HG03039 (cell line): Measurements from ENCODE around the gene SPPL3.
"Not testable (repeated sequence)": the region's sequence is repeated elsewhere in the genome, so short reads cannot be mapped to it uniquely, and the experiment has no call there.

Experiments
- ATAC-seq: cut with Tn5 transposase; IDR thresholded peaks from one replicate; pipeline ENCODE4 v1.9.1; 2021; ENCODE audit warnings: mild to moderate bottlenecking, moderate library complexity; ENCODE audit not compliant: unreplicated experiment

SPPL3 gene

DNA sequence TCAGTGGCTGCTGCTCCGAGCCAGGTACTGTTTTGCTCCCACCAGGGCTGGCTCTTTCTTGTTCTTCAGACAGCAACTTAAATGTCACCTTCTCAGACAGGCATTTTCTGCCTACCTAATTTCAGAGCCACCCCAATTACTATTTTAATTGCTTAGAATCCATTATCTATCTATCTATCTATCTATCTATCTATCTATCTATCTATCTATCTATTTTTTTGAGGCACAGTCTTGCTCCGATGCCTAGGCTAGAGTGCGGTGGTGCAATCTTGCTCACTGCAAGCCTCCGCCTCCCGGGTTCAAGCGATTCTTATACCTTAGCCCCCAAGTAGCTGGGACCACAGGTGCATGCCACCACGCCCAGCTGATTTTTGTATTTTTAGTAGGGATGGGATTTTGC lies 58.5 kb downstream of the SPPL3 start:
- no peak for ATAC-seq

DNA sequence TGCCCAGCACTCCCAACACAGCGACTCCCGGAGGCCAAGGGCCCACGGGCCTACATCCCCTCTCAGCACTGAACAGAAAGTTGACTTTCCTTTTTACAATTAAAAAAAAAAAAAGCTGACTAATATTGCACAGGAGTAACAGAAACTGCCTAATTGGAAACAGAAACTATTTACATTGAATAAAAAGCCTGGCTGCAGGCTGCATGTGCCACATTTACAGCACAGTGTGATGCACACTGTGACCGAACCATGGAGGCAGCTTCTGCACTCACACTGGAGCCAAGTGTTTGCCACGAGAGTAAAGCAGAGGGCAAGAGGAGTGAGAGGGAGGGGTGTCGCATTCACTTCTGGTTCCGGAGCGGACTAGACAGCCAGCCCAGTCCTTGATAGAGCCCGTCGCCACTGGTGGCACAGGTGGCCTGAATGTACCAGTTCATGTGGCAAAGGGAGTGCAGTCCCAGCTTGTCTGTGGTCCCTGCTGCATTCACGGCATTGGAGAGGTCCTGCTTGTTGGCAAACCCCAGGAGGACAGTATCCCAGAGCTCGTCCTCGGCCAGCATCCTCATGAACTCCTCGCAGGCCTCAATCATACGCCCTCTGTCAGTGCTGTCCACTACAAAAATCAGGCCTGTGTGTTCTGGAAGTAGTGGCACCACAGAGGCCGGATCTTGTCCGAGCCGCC lies 59.2 kb downstream of the SPPL3 start:
- ATAC-seq = no peak

DNA sequence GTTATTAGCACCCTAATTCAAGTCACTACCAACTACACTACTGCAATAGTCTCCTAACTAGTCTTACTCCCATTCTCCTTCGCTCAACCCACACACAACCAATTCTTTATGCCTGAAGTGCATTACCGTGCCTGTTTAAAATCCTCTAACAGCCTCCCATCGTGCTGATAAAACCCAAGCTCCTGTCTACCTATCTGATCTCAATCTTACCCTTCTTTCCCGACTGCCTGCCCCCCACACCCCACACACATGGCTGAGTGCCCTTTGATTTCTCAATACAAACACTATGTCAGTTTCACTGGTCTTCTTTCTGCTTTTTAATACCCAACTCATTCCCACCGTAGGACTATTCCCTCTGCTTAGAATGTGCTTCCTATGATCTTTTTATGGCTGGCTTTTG lies 59.9 kb downstream of the SPPL3 start:
- no peak for ATAC-seq

DNA sequence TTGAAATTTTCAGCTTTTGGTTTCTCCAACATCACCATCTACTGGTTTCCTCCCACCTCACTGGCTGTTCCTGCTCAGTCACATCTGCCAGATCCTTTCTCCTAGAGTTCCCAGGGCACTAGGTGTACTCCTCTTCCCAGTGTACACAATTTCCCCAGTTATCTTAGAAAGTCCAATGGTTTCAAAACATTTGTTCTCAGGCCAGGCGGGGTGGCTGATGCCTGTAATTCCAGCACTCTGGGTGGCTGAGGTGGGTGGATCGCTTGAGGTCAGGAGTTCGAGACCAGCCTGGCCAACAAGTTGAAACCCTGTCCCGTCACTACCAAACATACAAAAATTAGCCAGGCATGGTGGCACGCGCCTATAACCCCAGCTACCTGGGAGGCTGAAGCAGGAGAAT lies 60.7 kb downstream of the SPPL3 start:
- no peak for ATAC-seq

DNA sequence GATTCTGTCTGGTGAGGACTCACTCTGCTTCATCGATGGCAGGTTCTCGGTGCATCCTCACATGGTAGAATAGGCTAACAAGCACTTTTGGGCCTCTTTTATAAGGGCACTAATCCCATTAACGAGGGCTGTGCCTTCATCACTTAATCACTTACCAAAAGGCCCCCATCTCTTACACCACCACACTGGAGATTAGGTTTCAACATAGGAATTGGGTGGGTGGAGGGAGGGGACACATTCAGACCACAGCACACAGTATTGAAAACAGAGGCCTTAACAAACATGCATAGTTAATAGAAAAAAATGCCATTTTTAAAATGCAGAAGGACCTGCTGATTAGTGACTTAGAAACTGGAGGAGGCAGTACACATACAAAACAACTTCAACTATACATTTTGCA lies 61.6 kb downstream of the SPPL3 start:
- no peak for ATAC-seq

DNA sequence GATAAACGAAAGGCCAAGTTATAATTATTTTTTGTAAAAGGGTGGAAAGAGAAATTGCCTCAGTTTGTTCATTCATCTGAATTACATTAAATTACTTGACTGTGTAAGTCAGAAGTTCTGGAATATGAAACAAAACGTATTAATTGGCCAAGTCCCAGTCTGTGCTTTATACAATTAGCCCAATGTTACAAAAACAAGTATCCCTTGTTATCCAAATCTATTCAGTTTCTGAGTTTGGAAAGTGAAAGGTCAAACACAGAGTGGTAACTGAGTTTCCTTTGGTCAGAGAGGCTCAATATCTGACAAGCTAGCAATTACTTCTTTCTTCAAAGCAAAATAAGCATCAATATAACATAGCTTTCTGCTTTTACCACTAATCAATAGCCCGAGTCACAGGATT lies 62.6 kb downstream of the SPPL3 start:
- no peak for ATAC-seq

DNA sequence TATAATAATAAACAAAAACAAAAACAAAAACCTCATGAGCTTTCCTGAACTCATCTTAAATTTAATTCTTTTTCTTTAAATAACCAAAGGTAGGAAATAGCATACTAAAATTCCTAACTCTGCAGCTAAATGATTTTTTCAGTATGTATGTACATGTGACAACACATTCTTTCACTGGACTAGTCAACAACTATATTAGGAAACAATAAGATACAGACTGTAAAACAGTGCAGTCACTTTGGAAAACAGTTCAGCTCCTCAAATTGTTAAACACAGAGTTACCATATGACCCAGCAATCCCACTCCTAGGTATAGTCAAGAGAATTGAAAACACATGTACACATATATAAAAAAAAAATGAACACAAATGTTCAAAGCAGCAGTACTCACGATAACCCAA lies 64.7 kb downstream of the SPPL3 start:
- no peak for ATAC-seq

DNA sequence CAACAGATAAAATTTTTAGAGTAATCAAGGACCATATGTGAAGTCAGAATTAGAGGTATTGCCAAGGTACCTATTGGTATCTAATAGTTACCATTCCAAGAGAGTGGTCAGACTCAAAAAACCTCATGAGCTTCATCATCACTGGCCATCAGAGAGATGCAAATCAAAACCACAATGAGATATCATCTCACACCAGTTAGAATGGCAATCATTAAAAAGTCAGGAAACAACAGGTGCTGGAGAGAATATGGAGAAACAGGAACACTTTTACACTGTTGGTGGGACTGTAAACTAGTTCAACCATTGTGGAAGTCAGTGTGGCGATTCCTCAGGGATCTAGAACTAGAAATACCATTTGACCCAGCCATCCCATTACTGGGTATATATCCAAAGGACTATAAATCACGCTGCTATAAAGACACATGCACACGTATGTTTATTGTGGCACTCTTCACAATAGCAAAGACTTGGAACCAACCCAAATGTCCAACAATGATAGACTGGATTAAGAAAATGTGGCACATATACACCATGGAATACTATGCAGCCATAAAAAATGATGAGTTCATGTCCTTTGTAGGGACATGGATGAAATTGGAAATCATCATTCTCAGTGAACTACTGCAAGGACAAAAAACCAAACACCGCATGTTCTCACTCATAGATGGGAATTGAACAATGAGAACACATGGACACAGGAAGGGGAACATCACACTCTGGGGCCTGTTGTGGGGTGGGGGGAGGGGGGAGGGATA lies 65.4 kb downstream of the SPPL3 start:
- not testable (repeated sequence) for ATAC-seq

DNA sequence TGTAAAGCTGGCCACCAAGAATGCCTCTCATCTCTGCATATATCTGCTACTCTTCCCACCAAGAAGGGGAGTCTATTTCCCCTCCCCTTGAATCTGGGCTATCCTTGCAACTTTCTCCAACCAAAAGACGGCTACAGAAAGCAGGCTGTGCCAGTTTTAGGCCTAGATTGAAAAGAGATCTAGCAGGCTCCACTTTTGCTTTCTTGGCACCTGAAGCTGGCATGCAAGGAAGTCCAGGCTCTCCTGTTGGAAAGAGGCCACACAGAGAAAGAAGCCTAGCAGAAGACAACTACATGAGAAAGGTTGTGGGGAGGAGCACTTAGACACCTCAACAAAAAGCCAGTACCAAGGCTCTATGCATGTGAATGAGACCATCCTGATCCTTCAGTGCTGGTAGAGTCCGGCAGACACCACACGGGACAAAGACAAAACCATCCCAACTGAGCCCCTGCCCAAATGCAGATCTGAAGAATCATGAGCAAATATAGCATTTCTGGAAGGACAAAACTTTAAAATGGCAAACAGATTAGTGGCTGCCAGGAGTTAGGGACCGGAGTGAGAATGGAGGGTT lies 68.0 kb downstream of the SPPL3 start:
- ATAC-seq = no peak

DNA sequence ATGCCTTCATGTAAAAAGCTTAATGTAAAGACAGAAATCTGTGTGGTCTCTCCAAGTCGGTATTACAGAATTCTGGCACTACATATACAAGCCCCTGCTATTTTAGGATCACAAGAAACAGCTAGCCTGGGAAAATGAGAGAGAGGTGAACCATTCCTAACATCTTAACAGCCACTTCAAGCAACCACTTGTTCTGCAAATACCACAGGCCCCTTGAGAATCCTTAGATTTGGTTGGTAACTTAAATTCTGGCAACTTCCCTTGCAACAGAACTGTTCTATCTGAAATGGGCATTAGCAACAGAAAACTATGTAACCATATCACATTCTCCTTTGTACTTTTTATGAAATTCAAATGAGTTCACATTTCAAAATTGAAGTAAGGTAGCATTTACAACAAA lies 68.5 kb downstream of the SPPL3 start:
- ATAC-seq = no peak

DNA sequence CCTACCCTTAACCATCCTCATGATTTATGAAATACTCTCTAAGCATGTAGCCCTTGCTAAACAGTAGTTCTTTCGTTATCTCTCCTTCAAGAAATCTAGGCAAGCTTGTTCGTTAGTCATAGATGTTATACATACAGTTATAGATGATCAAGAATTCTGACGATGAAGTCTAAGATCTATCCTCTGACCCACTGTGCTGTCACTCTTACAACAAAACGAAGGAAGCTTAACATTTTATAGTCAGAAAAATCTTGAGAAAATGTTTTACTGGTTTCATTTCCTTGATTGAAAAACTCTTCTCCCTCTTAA lies 68.9 kb downstream of the SPPL3 start:
- no peak for ATAC-seq

DNA sequence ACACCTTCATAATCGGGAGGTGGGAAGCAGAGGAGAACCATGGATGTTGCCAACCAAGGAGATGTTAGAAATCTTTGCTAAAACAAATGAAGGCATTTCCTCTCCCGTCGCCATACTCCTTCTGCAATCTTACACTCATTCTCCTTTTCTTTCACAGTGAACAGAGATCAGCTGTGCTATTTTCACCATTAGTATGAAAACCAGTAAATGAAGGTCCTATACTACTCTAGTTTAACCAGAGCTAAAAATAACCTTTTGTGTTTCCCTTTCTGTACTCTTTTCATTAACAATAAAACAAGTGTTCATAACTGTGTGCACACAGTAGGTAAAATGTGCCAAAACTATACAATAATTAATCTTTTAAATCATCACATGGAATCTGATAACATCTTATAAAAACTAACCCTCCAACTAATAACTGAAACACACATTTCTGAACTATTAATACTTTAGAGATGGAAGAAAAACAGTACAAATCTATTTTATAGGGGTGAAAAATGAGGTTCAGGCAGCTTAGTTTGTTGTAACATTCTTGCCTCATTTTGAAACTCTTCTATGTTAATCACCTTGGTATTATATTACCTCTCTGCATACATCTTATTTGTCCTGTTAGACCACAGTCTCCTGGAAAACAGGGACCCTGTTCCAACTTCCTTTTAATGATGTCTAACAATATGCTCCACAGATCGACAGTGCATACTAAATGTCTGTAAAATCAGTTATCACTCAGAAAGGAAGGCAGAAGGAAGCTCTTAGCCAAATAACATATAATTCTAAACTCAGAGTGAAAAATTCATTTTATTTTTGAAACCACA lies 69.5 kb downstream of the SPPL3 start:
- ATAC-seq = no peak

DNA sequence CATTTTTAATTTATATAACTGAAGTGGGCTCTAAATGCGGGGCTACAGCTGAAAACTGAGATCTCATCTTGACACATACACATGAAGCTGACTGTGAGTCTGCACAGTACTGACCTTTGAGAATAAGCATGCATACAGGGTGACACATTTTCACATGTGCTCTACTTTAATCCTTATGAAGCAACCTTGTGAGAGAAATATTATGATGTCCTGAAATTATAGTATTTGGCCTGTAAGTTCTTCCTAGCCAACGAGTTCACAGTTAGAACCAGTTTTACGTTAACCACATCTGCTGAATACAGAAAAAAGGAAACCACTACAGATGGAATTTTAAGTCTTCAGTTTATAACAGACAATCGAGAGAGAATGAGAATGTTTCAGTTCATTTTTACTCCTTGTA lies 70.3 kb downstream of the SPPL3 start:
- ATAC-seq = no peak

DNA sequence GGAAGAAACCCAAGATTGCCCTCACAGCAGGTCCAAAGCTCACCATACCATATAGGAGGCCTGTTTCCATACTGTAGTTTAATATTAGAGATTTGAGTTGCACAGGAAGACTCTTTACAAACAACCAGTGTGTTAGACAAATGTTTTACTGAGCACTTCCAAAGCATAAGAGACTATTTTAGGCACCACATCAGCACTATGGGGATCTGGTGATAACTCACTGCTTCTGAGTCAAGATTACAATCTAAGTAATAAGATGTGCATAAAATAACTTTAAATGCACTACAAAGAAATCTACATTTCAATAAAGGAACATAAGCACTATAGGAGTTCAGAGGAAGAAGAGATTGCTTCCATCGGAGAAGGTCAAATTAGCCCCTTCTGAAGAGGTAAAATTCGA lies 71.4 kb downstream of the SPPL3 start:
- no peak for ATAC-seq

DNA sequence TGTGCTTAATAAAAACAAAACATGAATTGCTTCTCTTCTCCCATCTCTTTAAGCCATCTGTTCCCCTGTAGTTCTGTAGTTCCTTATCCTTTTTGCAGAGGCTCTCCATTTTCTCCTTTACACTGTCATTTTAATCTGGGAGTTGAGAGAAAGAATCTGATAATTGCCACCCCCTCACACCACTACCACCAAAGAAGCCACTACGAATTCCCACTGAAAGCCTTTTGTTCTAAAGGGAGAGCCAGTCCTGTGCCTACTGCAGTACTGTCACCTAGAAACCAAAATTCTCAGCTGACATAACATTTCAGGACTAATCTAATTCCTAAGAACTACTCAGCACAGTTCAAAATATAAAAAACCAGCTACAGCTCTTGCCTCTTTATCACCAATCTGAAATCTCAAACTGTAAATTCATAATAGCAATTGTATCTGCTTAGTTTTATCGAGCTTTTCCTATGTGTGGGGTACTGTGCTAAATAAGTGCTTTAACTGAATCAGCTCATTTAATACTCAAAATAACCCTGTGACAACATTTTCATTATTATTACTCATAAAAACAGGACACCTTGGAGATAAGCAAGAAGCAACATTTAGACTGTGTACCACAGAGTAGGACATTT lies 72.4 kb downstream of the SPPL3 start:
- ATAC-seq = no peak

DNA sequence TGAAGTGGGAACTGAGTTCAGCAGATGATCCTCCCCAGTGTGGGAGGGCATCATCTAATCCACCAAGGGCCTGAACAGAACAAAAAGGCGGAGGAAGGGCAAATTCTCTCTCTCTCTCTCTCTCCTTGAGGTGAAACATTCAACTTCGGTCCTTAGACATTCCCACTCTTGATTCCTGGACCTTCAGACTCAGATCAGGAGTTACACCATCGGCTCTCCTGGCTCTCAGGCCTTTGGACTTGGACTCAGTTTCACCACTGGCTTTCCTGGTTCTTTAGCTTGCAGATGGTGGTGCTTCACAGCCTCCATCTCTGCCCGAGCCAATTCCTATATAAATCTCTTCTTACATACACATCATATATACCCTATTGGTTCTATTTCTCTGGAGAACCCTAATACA lies 73.2 kb downstream of the SPPL3 start:
- no peak for ATAC-seq

DNA sequence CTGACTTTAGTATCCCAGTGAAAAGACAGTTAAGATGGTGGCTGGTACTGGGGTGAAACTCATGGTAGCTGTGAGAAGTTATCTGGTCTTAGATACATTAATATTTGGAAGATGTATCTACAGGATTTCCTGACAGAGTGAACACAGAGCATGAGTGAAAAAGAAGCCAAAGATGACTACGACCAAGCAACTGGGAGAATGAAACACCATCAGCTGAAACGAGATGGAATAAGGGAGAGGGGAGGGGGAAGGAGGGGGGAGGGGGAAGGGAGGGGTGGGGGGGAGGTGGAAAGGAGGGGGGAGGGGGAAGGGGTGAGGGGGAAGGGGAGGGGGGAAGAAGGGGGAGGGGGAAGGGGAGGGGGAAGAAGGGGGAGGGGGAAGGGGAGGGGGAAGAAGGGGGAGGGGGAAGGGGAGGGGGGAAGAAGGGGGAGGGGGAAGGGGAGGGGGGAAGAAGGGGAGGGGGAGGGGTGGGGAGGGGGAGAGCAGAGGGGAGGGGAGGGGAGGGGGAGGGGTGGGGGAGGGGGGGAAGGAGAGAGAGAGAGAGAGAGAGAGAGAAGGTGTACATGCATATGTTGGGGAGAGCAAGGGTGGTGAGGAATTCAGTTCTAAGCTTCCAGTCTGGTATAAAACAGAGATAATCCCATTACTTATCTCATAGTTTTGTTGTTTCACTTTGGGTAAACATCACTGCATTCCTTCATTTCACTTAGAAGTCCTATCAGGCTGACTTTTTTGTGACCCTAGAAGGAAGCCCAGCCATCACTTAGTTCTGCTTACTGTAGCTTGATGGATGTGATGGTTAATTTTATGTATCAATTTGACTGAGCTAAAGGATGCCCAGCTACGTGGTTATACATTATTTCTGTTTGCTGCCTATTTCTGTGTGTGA lies 73.9 kb downstream of the SPPL3 start:
- no peak for ATAC-seq

DNA sequence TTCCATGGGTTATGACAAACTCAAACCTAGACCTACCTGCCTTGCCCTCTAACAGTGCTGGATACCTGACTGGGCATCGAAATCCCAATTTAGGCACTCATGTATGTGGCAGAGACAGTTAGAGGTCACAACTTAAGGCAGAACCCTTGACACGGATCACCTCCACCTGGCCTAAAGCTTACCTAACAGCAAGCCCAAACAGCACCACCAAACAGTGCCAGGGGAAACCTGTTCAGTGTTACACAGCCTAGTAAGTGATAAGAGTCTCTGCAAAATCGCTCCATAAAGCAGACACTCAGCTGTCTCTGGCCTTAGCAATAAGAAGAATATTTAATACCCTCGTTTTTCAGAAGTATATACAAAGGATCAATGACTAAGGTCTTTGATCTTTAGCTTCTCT lies 77.8 kb downstream of the SPPL3 start:
- no peak for ATAC-seq

DNA sequence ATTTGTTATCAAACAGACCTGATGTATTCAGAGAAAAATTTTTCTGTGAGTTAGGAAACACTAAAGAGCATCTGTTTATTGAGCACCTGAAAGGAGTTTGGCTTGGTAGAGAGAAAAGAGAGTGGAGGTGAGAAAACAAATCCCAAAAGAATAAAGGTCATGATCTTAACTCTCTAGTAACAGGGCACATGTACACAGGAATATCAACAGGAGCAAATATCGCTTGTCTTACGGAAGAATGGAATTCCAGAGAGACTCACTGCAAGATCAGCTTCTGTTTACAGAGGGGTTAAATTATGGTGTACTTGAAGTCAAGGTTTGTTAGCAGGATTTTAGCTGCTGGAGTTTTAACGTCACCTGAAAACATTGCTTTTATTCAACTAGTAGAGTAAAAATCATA lies 78.8 kb downstream of the SPPL3 start:
- no peak for ATAC-seq

DNA sequence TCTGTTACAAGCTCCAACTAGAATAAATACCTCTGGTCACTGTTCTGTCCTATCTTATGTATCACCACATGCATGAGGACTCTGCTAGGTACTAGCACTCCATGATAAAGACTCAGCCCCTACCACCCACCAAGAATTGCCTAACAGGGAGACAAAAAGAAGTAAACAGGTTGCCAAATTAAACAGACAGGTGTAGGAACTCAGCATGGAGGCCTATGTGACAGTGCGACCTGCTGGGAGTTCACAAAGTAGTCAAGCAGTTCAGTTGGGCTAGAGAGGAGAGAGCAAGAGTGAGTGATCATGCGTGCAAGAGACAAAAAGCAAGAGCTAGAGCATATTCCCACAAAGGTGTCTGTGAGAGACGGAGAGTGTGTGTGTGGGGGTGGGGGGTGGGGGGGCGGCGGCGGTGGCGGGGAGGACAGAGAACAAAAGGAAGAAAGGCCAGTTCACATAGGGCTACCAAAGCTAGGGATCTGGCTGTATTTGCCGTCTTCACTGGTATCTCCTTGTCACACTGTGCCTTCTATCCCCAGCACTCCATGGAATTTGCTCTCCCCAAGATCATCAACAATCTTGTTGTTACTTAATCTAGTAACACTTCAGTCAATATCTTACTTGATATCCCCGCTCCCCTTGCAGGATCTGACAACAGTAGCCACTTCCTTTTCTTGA lies 81.2 kb downstream of the SPPL3 start:
- ATAC-seq = no peak
